ENCODE measurements around the gene SARNP.

DNA sequence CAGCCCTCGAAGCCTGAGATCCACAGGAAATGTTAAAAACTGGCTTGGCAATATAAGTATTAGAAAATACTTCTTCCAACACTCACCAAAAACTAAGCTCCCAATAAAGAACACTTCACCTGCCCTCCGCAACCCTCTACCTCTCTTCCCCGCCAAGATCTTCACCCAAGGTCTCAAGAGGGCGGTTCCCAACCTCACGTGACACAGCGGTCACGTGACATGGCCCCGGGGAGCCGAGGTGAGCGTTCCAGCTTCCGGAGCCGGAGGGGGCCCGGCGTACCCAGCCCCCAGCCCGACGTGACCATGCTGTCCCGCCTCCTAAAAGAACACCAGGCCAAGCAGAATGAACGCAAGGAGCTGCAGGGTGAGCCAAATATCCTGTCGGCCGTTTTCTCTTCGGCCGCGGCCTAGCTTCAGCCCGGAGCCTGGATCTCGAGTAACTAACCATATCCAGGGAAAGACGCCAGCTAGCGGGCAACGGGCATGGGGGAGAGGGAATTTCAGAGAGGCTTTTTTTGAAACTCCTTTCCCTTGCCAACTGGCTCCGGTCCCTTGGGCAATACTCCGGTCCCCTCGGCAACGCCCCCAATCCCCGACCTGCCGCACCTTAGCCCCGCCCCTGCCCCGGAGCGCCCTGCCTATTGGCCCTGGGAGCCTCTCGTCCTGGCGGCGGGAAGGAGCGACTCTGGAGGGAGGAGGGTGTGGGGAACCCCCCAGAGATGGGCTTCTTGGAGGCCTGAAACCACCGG, 101.5 kb downstream of the SARNP start, which contains the start of gene BLOC1S1:
- peak; percentile 54 to 56 for TF ChIP-seq POLR2A (IDR thresholded peaks at IDR 0.05)
- TF ChIP-seq, protein P1, sequence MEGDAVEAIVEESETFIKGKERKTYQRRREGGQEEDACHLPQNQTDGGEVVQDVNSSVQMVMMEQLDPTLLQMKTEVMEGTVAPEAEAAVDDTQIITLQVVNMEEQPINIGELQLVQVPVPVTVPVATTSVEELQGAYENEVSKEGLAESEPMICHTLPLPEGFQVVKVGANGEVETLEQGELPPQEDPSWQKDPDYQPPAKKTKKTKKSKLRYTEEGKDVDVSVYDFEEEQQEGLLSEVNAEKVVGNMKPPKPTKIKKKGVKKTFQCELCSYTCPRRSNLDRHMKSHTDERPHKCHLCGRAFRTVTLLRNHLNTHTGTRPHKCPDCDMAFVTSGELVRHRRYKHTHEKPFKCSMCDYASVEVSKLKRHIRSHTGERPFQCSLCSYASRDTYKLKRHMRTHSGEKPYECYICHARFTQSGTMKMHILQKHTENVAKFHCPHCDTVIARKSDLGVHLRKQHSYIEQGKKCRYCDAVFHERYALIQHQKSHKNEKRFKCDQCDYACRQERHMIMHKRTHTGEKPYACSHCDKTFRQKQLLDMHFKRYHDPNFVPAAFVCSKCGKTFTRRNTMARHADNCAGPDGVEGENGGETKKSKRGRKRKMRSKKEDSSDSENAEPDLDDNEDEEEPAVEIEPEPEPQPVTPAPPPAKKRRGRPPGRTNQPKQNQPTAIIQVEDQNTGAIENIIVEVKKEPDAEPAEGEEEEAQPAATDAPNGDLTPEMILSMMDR (IDR thresholded peaks at IDR 0.05 in 4 of 5, conservative IDR thresholded peaks at IDR 0.05 in 1 of 5) = peak in 4 of 5 experiments; percentile 13 to 58 (median 38)

All from gastrocnemius medialis (tissue), 4 donors.